CD4-positive, alpha-beta T cell (primary cell): ENCODE data around the gene VTI1A. TPM values are rescaled to one million over a fixed set of nuclear protein-coding genes. Genes with fewer than 3 reads are reported as not detected.

ENCODE experiments used
- ATAC-seq: fragments of 200-7000 bp; cut with Tn5 transposase; one replicate; pipeline ENCODE4 v1.10.0; 2022; ENCODE audit warnings: mild to moderate bottlenecking; ENCODE audit not compliant: poor library complexity
- CTCF ChIA-PET: fragments of 350-600 bp; sonication (Branson Sonifier 250); formaldehyde crosslinking; loops from one replicate; lab custom pipeline; 2021; ENCODE audit warnings: antibody characterized with exemption, inconsistent platforms; lab: Charles Lee
- POLR2A ChIA-PET: fragments of 350-600 bp; sonication (Branson Sonifier 250); formaldehyde crosslinking; loops from one replicate; lab custom pipeline; 2021; ENCODE audit warnings: antibody characterized with exemption, inconsistent platforms; lab: Charles Lee
- DNase-seq, 14 experiments: peaks; one replicate each; pipeline ENCODE4 v3.0.0-alpha.2; 2013 to 2020; ENCODE audit warnings: mixed read lengths in 2 of 14
- H3K27ac ChIP-seq, 2 donors: one replicate each; pipeline versions ENCODE4 v1.5.1 to v1.7.0; 2013; ENCODE audit warnings: low read length in 2 of 2, low read depth in 1 of 2, mild to moderate bottlenecking in 1 of 2
- H3K27me3 ChIP-seq, 2 experiments: 1 replicate in 1 of 2; 2 replicates in 1 of 2; pipeline versions ENCODE4 v1.6.1 to v1.7.0; 2013; ENCODE audit warnings: low read length in 2 of 2, control low read depth in 1 of 2, mild to moderate bottlenecking in 1 of 2, moderate library complexity in 1 of 2; ENCODE audit not compliant: insufficient read depth in 2 of 2, control insufficient read depth in 1 of 2
- H3K36me3 ChIP-seq: one replicate; pipeline ENCODE4 v1.6.1; 2013; ENCODE audit warnings: low read length, control low read depth; ENCODE audit not compliant: insufficient read depth
- H3K4me1 ChIP-seq: one replicate; pipeline ENCODE4 v1.6.1; 2013; ENCODE audit warnings: low read length, control low read depth; ENCODE audit not compliant: insufficient read depth
- H3K4me3 ChIP-seq: one replicate; pipeline ENCODE4 v1.5.1; 2013; ENCODE audit warnings: mild to moderate bottlenecking, low read length, moderate library complexity
- H3K9me3 ChIP-seq, 2 experiments: 1 replicate in 1 of 2; 2 replicates in 1 of 2; pipeline versions ENCODE4 v1.6.1 to v1.7.0; 2013; ENCODE audit warnings: low read length in 2 of 2, mild to moderate bottlenecking in 2 of 2, control low read depth in 1 of 2, moderate library complexity in 1 of 2; ENCODE audit not compliant: control insufficient read depth in 1 of 2, insufficient read depth in 1 of 2
- H3K27ac Mint-ChIP-seq: one replicate; pipeline ENCODE4 v1.8.0; 2020; ENCODE audit warnings: mixed read lengths
- H3K27me3 Mint-ChIP-seq: one replicate; pipeline ENCODE4 v1.8.0; 2021; ENCODE audit warnings: mixed read lengths
- H3K36me3 Mint-ChIP-seq: one replicate; pipeline ENCODE4 v1.8.0; 2021; ENCODE audit warnings: low read depth, mixed read lengths
- H3K4me1 Mint-ChIP-seq: one replicate; pipeline ENCODE4 v1.8.0; 2021; ENCODE audit warnings: low read depth, mixed read lengths
- H3K4me3 Mint-ChIP-seq: one replicate; pipeline ENCODE4 v1.8.0; 2020; ENCODE audit warnings: mild to moderate bottlenecking, mixed read lengths
- H3K9me3 Mint-ChIP-seq: one replicate; pipeline ENCODE4 v1.8.0; 2020; ENCODE audit warnings: mixed read lengths
- intact Hi-C, 2 experiments: fragments of 100-400 bp; cut with DNase I in 1 of 2; cut with micrococcal nuclease in 1 of 2; formaldehyde crosslinking; loops; one replicate each; pipeline versions ENCODE4 v1.15.1 to v1.9.0; 2023 to 2025; cut with DNase I, micrococcal nuclease
- total RNA-seq, 174 experiments: library from RNA in 2 of 174; stranded (reverse) in 2 of 174; gene quantifications; one replicate each; pipeline ENCODE4 v1.2.3 and lab custom pipeline; 2021 to 2026
- TF ChIP-seq, protein P1 (sequence below): fragments of 200-600 bp; IDR thresholded peaks from one replicate; pipeline ENCODE4 v1.8.0; 2022; ENCODE audit warnings: antibody characterized with exemption, mild to moderate bottlenecking

VTI1A gene
- total RNA-seq, 2 experiments from 2014 or later, result 54.5 to 56.5 TPM

DNA sequence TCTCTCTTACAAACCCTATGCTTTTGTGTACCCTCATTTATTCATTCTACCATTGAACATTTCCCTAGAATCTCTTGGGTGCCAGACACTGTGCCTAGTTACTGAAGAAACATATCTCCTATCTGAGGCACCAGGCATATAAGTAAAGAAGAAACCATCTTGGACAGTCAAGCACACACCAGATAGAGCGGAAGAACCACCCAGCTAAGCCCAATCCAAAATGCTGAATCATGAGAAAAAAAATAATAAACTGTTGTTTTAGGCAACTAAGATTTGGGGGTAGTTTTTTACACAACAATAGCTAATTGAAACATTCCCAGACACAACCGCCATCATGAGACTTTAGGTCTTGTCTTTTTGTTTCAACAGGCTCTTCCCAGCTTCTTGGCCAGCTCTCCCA lies 400.8 kb downstream of the VTI1A start:
- Histone ChIP-seq H3K27ac (no peak overlapping the region), H3K4me3 (no peak overlapping the region), H3K9me3 (peaks cover 0 to 28% of the 10 kb centered on the region in 2 experiments), H3K36me3 (no peaks in the 10 kb centered on the region), H3K27me3 (no peaks in the 10 kb centered on the region), H3K4me1 (no peaks in the 10 kb centered on the region)
- DNase-seq, result no peak
- CTCF ChIA-PET, result no interaction called here
- Mint-ChIP-seq H3K4me3 (no peak overlapping the region), H3K36me3 (peaks cover 6% of the 10 kb centered on the region), H3K9me3 (peaks cover 12% of the 10 kb centered on the region), H3K4me1 (no peaks in the 10 kb centered on the region), H3K27ac (no peak overlapping the region), H3K27me3 (no peaks in the 10 kb centered on the region)
- POLR2A ChIA-PET, result no interaction called here
- TF ChIP-seq, protein P1, sequence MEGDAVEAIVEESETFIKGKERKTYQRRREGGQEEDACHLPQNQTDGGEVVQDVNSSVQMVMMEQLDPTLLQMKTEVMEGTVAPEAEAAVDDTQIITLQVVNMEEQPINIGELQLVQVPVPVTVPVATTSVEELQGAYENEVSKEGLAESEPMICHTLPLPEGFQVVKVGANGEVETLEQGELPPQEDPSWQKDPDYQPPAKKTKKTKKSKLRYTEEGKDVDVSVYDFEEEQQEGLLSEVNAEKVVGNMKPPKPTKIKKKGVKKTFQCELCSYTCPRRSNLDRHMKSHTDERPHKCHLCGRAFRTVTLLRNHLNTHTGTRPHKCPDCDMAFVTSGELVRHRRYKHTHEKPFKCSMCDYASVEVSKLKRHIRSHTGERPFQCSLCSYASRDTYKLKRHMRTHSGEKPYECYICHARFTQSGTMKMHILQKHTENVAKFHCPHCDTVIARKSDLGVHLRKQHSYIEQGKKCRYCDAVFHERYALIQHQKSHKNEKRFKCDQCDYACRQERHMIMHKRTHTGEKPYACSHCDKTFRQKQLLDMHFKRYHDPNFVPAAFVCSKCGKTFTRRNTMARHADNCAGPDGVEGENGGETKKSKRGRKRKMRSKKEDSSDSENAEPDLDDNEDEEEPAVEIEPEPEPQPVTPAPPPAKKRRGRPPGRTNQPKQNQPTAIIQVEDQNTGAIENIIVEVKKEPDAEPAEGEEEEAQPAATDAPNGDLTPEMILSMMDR, result no peak
- ATAC-seq, result no peak
- intact Hi-C loops, result no loop called here

DNA sequence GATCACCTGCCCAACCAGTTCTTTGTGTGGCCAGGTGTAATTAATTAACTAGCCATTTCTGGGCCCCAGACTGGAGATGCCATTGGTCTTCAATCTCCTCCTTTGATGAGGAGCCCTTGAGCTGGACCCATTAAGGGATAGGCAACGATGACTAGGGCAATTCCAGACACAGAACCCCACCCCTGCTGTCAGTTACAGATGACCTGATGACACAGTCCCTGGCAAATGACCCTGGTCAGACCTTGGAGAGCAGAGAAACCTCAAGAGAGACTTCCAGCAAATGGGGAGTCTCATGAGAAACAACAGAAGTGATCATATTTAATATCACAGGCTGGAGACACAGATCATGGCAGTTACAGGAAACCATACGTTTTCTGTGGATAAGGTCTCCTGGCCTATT lies 401.2 kb downstream of the VTI1A start:
- Mint-ChIP-seq H3K4me3 (no peak overlapping the region), H3K9me3 (peaks cover 12% of the 10 kb centered on the region), H3K4me1 (no peaks in the 10 kb centered on the region), H3K27me3 (no peaks in the 10 kb centered on the region), H3K36me3 (peaks cover 6% of the 10 kb centered on the region), H3K27ac (no peak overlapping the region)
- TF ChIP-seq, protein P1, result no peak
- Histone ChIP-seq H3K4me3 (no peak overlapping the region), H3K9me3 (peaks cover 0 to 26% of the 10 kb centered on the region in 2 experiments), H3K27me3 (no peaks in the 10 kb centered on the region), H3K36me3 (no peaks in the 10 kb centered on the region), H3K4me1 (no peaks in the 10 kb centered on the region), H3K27ac (no peak overlapping the region)
- CTCF ChIA-PET, result no interaction called here
- intact Hi-C loops, result no loop called here
- POLR2A ChIA-PET, result no interaction called here
- ATAC-seq (no peak), DNase-seq (no peak)

DNA sequence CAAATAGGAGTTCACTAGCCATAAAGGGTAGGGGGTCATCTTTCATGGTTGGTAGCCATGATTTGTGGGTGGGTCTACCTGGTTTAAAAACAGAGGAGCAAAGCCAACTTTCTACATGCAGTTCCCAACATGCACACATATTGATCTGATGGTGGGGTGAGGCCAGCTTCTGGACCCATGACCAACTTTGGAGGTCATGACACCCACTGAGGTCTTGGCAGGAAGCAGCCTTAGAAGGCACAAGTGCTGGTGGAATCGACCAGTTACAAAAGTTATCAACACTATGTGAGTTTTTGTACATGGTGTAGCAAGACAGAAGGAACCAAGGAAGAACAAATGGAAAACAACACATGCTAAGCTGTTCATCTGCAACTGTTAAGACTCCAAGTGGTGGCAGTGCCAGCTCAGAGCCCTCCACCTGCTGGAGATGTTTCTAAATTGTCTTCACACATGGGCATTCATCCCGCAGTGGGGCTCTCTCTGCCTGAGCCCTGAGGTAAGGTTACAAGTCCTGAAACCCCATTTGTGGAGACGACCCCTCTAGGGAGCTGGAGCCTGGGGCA lies 401.9 kb downstream of the VTI1A start:
- Mint-ChIP-seq H3K27me3 (no peaks in the 10 kb centered on the region), H3K4me1 (no peaks in the 10 kb centered on the region), H3K27ac (no peak overlapping the region), H3K36me3 (peaks cover 6% of the 10 kb centered on the region), H3K4me3 (no peak overlapping the region), H3K9me3 (peaks cover 12% of the 10 kb centered on the region)
- Histone ChIP-seq H3K36me3 (no peaks in the 10 kb centered on the region), H3K27ac (no peak overlapping the region), H3K27me3 (no peaks in the 10 kb centered on the region), H3K9me3 (peaks cover 0 to 26% of the 10 kb centered on the region in 2 experiments), H3K4me1 (no peaks in the 10 kb centered on the region), H3K4me3 (no peak overlapping the region)
- ChIA-PET CTCF (no interaction called here), POLR2A (no interaction called here)
- DNase-seq (no peak), ATAC-seq (no peak)
- TF ChIP-seq, protein P1, result no peak
- intact Hi-C loops, result no loop called here
